Hepatocyte (in vitro differentiated cells): ENCODE measurements around the gene MLPH.

Experiments
- CTCF ChIP-seq: fragments of 200-600 bp; sonication (generic); IDR thresholded peaks from 2 replicates; pipeline ENCODE4 v1.5.1; 2016; ENCODE audit warnings: antibody characterized with exemption, mild to moderate bottlenecking; ENCODE audit not compliant: poor library complexity
- EZH2 ChIP-seq: fragments of 200-600 bp; sonication (generic); IDR thresholded peaks from 2 replicates; pipeline ENCODE4 v1.6.1; 2016; ENCODE audit warnings: antibody characterized with exemption, mild to moderate bottlenecking, borderline replicate concordance

- TF ChIP-seq CTCF (no peak), EZH2 (no peak)
Measured at GRCh38 chr2:237440819-237441281, 46.2 kb upstream of the MLPH start.
